GM12891 (cell line): ENCODE results near the gene TARBP1.

Experiments
- PAX5 ChIP-seq: IDR thresholded peaks from 2 replicates; pipeline ENCODE4 v1.6.1; 2011; ENCODE audit warnings: low read length, moderate library complexity, mild to moderate bottlenecking; ENCODE audit not compliant: insufficient read depth, severe bottlenecking
- POLR2A ChIP-seq: IDR thresholded peaks from 2 replicates; pipeline ENCODE4 v1.6.1; 2011; ENCODE audit warnings: low read depth, low read length, control low read depth
- POLR2AphosphoS5 ChIP-seq: IDR thresholded peaks from 2 replicates; pipeline ENCODE4 v1.6.1; 2011; ENCODE audit warnings: low read depth, low read length, control low read depth
- POU2F2 ChIP-seq: IDR thresholded peaks from 2 replicates; pipeline ENCODE4 v1.6.1; 2011; ENCODE audit warnings: low read depth, mild to moderate bottlenecking, control low read depth, low read length, moderate library complexity
- SPI1 ChIP-seq: IDR thresholded peaks from 2 replicates; pipeline ENCODE4 v1.6.1; 2011; ENCODE audit warnings: low read depth, low read length, control low read depth
- TAF1 ChIP-seq: IDR thresholded peaks from 2 replicates; pipeline ENCODE4 v1.6.1; 2011; ENCODE audit warnings: low read depth, low read length, control low read depth

GRCh38 chr1:234372011-234372757 lies 106.8 kb downstream of the TARBP1 start:
- TF ChIP-seq POLR2A (no peak), POLR2AphosphoS5 (no peak), TAF1 (no peak), POU2F2 (no peak), SPI1 (no peak), PAX5 (no peak)
